ENCODE results near the gene LRRTM4. TPM values are rescaled to one million over a fixed set of nuclear protein-coding genes. Genes with fewer than 3 reads are reported as not detected.

Gene LRRTM4
- total and polyA plus RNA-seq, 2 of the 13 experiments (the other 11 are each of a cell fraction or from before 2014, with no cell fraction given), result 1.2 TPM

- Histone ChIP-seq H3K79me2 (ENCODE audit: insufficient read depth, low read length) (no peaks in the 10 kb centered on the region), H3K4me3 (replicated peaks in 1 of 3; ENCODE audit: insufficient read depth in 1 of 3, low read depth in 2 of 3, low read length in 3 of 3) (no peak overlapping the region), H2AFZ (ENCODE audit: low read length) (no peak overlapping the region), H3K36me3 (replicated peaks in 1 of 2; ENCODE audit: control insufficient read depth in 1 of 2, insufficient read depth in 2 of 2, low read length in 2 of 2) (no peaks in the 10 kb centered on the region), H3K9ac (ENCODE audit: insufficient read depth, low read depth, low read length) (no peak overlapping the region), H3K4me2 (ENCODE audit: low read depth, low read length) (no peak overlapping the region), H3K27me3 (ENCODE audit: control insufficient read depth in 1 of 2, insufficient read depth in 2 of 2, low read length in 2 of 2) (no peaks in the 10 kb centered on the region), H4K20me1 (ENCODE audit: insufficient read depth, low read length) (no peaks in the 10 kb centered on the region), H3K4me1 (ENCODE audit: insufficient read depth, low read length) (no peaks in the 10 kb centered on the region), H3K27ac (ENCODE audit: extremely low read length, insufficient read depth, low read length) (no peak overlapping the region), H3K9me3 (ENCODE audit: low read length) (no peaks in the 10 kb centered on the region)
- in situ Hi-C loops (cut with HindIII; ENCODE audit: extremely low pct_ligation_motif_present, low pct_unique_long_range_greater_than_20kb), result no loop called here
- no peak for FAIRE-seq
- no peak for DNase-seq (ENCODE audit: low spot score)
- no TSS peak for BruUV-seq (replicated peaks)
- TF ChIP-seq DNMT3B (CRISPR knock-in tag; conservative IDR thresholded peaks at IDR 0.05), result no peak
- no peak for TF ChIP-seq CTCF (CRISPR knock-in tag; IDR thresholded peaks at IDR 0.05)
- POLR2A ChIA-PET, result no interaction called here
- intact Hi-C loops (cut with micrococcal nuclease; ENCODE audit: unreplicated experiment), result no loop called here
- WGBS (ENCODE audit: low lambda C conversion rate), result 26% methylated on average over 2 of the region's 2 CpGs
- CTCF ChIA-PET (ENCODE audit: low intra/inter-chr PET ratio, low total read pairs), result no interaction called here
- ATAC-seq, result no peak
Observed at GRCh38 chr2:77086051-77086450, 436.1 kb downstream of the LRRTM4 start.

GRCh38 chr2:77085561-77085960 is 436.6 kb downstream of the LRRTM4 start:
- WGBS (ENCODE audit: low lambda C conversion rate), result 40% methylated on average over 3 of the region's 3 CpGs
- Histone ChIP-seq H3K27ac (ENCODE audit: extremely low read length, insufficient read depth, low read length) (no peak overlapping the region), H3K4me1 (ENCODE audit: insufficient read depth, low read length) (no peaks in the 10 kb centered on the region), H3K9ac (ENCODE audit: insufficient read depth, low read depth, low read length) (no peak overlapping the region), H3K9me3 (ENCODE audit: low read length) (no peaks in the 10 kb centered on the region), H2AFZ (ENCODE audit: low read length) (no peak overlapping the region), H3K36me3 (replicated peaks in 1 of 2; ENCODE audit: control insufficient read depth in 1 of 2, insufficient read depth in 2 of 2, low read length in 2 of 2) (no peaks in the 10 kb centered on the region), H3K27me3 (ENCODE audit: control insufficient read depth in 1 of 2, insufficient read depth in 2 of 2, low read length in 2 of 2) (no peaks in the 10 kb centered on the region), H3K79me2 (ENCODE audit: insufficient read depth, low read length) (no peaks in the 10 kb centered on the region), H4K20me1 (ENCODE audit: insufficient read depth, low read length) (no peaks in the 10 kb centered on the region), H3K4me3 (replicated peaks in 1 of 3; ENCODE audit: insufficient read depth in 1 of 3, low read depth in 2 of 3, low read length in 3 of 3) (no peak overlapping the region), H3K4me2 (ENCODE audit: low read depth, low read length) (no peak overlapping the region)
- no peak for TF ChIP-seq ZNF382 (CRISPR knock-in tag; IDR thresholded peaks at IDR 0.05; ENCODE audit: borderline replicate concordance)
- FAIRE-seq (no peak), DNase-seq (ENCODE audit: low spot score) (no peak), ATAC-seq (no peak)
- intact Hi-C loops (cut with micrococcal nuclease; ENCODE audit: unreplicated experiment) (no loop called here), in situ Hi-C loops (cut with HindIII; ENCODE audit: extremely low pct_ligation_motif_present, low pct_unique_long_range_greater_than_20kb) (no loop called here)
- ChIA-PET CTCF (ENCODE audit: low intra/inter-chr PET ratio, low total read pairs) (no interaction called here), POLR2A (no interaction called here)
- BruUV-seq (replicated peaks), result no TSS peak
